Ascending aorta (tissue), 2 donors: Measurements from ENCODE around the gene FYB2. TPM values are rescaled to one million over a fixed set of nuclear protein-coding genes. Genes with fewer than 3 reads are reported as not detected.

ENCODE experiments used
- DNase-seq, 2 donors: peaks; one replicate each; pipeline ENCODE4 v3.0.0-alpha.2; 2019; ENCODE audit warnings: low spot score in 2 of 2
- H3K27ac ChIP-seq, 2 donors: fragments of 200-600 bp; sonication (generic); one replicate each; pipeline ENCODE4 v1.5.1; 2016 to 2017; ENCODE audit warnings: mild to moderate bottlenecking in 1 of 2
- H3K27me3 ChIP-seq: fragments of 200-600 bp; sonication (generic); one replicate; pipeline ENCODE4 v1.5.1; 2017
- H3K36me3 ChIP-seq, 2 donors: fragments of 200-600 bp; sonication (generic); one replicate each; pipeline ENCODE4 v1.5.1; 2016
- H3K4me1 ChIP-seq, 2 donors: fragments of 200-600 bp; sonication (generic); one replicate each; pipeline ENCODE4 v1.5.1; 2016 to 2017; ENCODE audit warnings: mild to moderate bottlenecking in 1 of 2
- H3K4me3 ChIP-seq, 2 donors: fragments of 200-600 bp; sonication (generic); one replicate each; pipeline ENCODE4 v1.5.1; 2016 to 2017; ENCODE audit warnings: mild to moderate bottlenecking in 1 of 2
- H3K9me3 ChIP-seq, 2 donors: fragments of 200-600 bp; sonication (generic); one replicate each; pipeline ENCODE4 v1.5.1; 2016
- intact Hi-C: fragments of 100-400 bp; cut with DNase I; formaldehyde crosslinking; loops from one replicate; pipeline ENCODE4 v1.15.1; 2023
- total RNA-seq: library from RNA; depleted of rRNA; stranded (reverse); fragments of >200 nt; gene quantifications from one replicate; pipeline ENCODE4 v1.1.0, GENCODE V29; 2016
- TF ChIP-seq, protein P1 (sequence below), 3 experiments: fragments of 200-600 bp in 2 of 3; fragments of 450-650 bp in 1 of 3; sonication (generic) in 2 of 3; IDR thresholded peaks; one replicate each; pipeline ENCODE4 v1.5.1; 2016 to 2019; ENCODE audit warnings: antibody characterized with exemption in 3 of 3, mild to moderate bottlenecking in 1 of 3, moderate library complexity in 1 of 3

FYB2 gene
- total RNA-seq, 1 donor from 2014 or later: not detected

DNA sequence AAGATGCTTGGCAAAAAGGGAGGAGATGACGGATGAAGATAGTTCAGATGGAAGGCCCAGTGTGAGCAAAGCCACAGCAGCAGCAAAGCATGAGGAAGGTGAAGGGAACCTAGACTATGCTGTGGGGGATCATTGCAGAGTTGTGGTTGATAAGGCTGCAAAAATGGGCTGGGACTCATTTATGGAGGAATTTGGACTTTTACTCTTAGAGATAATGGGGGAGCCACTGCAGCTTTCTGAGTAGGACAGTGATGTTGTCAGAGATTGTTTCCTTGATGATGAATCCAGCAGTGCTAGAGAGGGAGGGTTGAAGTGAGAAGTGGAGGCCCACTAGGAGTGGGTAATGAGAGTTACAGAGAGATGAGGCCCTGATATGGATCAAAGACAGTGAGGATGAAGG, 33.3 kb upstream of the FYB2 start:
- no peak overlapping the region for H3K4me3 ChIP-seq
- no peaks in the 10 kb centered on the region for H3K27me3 ChIP-seq
- no peaks in the 10 kb centered on the region for H3K9me3 ChIP-seq
- H3K27ac ChIP-seq: no peak overlapping the region
- no peak for DNase-seq
- intact Hi-C loops: no loop called here
- no peaks in the 10 kb centered on the region for H3K4me1 ChIP-seq
- TF ChIP-seq, protein P1, sequence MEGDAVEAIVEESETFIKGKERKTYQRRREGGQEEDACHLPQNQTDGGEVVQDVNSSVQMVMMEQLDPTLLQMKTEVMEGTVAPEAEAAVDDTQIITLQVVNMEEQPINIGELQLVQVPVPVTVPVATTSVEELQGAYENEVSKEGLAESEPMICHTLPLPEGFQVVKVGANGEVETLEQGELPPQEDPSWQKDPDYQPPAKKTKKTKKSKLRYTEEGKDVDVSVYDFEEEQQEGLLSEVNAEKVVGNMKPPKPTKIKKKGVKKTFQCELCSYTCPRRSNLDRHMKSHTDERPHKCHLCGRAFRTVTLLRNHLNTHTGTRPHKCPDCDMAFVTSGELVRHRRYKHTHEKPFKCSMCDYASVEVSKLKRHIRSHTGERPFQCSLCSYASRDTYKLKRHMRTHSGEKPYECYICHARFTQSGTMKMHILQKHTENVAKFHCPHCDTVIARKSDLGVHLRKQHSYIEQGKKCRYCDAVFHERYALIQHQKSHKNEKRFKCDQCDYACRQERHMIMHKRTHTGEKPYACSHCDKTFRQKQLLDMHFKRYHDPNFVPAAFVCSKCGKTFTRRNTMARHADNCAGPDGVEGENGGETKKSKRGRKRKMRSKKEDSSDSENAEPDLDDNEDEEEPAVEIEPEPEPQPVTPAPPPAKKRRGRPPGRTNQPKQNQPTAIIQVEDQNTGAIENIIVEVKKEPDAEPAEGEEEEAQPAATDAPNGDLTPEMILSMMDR (IDR thresholded peaks at IDR 0.05): no peak
- H3K36me3 ChIP-seq: no peaks in the 10 kb centered on the region

DNA sequence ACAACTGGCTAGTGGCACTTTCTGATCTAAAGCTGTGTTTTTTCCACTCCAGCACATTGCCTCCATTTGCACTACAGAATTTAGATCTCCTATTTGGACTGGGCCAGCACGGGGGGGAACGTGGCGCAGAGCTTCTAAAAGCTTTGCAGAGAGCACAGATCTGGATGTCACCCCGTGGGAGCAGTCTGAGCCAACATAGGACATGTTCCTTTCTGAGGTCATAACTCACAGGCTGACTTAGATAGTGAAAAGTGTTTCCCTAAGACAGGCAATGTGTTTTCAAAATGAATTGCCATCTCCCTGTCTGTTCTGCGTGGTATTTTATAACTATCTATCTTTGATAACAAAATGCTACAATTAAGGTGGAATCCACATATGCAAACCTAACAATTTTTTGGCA, 31.7 kb upstream of the FYB2 start:
- Histone ChIP-seq H3K27ac (no peak overlapping the region), H3K4me3 (no peak overlapping the region), H3K4me1 (no peaks in the 10 kb centered on the region), H3K27me3 (no peaks in the 10 kb centered on the region), H3K9me3 (no peaks in the 10 kb centered on the region), H3K36me3 (no peaks in the 10 kb centered on the region)
- DNase-seq: no peak
- intact Hi-C loops: no loop called here
- TF ChIP-seq, protein P1 (IDR thresholded peaks at IDR 0.05): no peak

DNA sequence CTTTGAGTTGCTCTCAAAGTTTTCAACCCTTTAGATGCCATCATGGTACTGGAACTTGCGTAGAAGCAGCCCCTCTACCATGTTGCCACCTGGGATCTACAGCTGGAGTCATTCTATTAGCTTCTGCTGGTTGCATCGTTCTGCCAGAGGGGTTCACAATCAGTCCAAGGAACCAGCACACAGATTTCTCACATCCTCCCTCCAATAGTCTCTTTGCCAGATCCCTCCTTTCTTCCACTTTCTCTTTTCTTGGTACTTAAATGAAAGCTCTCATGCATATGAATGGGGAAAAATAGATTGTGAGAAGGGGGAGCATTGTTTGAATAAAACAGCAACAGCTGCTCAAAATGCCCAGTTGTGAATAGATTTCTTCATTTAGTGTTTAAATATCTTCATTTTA, 31.2 kb upstream of the FYB2 start:
- no peaks in the 10 kb centered on the region for H3K36me3 ChIP-seq
- H3K4me3 ChIP-seq: no peak overlapping the region
- no peak overlapping the region for H3K27ac ChIP-seq
- intact Hi-C loops: no loop called here
- DNase-seq: no peak
- TF ChIP-seq, protein P1 (IDR thresholded peaks at IDR 0.05): no peak
- no peaks in the 10 kb centered on the region for H3K4me1 ChIP-seq
- H3K27me3 ChIP-seq: no peaks in the 10 kb centered on the region
- H3K9me3 ChIP-seq: no peaks in the 10 kb centered on the region

DNA sequence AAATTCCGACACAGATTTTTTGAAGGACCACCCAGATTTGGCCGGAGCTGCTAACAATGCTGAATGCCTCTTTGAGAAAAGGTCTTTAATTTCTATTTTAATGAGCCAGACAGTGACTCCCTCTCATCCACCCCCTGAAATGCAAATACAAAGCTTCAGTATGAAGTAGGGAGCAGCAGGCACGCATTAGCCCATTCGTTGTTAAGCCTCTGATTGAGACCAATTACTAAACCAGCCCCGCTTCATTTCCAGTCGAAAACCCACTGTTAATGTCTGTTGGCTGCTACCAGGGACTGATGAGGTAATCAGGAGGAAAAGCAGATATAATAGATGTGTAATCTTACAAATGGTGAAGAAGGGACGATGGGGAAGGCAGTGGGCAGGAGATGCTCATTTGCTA, 30.5 kb upstream of the FYB2 start:
- Histone ChIP-seq H3K9me3 (no peaks in the 10 kb centered on the region), H3K27ac (no peak overlapping the region), H3K27me3 (no peaks in the 10 kb centered on the region), H3K36me3 (no peaks in the 10 kb centered on the region), H3K4me1 (no peaks in the 10 kb centered on the region), H3K4me3 (no peak overlapping the region)
- DNase-seq: no peak
- TF ChIP-seq, protein P1 (IDR thresholded peaks at IDR 0.05): no peak
- intact Hi-C loops: no loop called here

DNA sequence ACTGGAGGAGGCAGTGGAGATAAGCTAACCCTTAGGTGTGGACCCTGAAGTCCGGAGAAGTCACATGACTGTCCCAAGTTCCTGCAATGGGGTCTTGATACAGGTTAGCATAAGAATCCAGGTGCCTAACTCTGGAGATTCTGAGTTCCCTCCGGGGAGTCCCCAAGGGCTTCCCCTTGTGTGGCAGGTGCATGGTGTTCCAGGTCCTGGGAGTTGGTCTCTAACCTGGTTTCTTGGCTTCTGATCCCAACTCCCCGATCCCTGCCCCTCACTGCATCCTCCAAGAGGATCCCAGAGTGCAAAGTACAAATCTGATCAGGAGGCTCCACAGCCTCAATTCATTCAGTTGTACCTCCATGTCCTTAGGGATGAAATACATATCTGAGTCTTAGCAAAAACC, 26.1 kb upstream of the FYB2 start:
- H3K36me3 ChIP-seq: no peaks in the 10 kb centered on the region
- no peak overlapping the region for H3K4me3 ChIP-seq

More for the DNA sequence above, 26.1 kb upstream of the FYB2 start:
- Histone ChIP-seq H3K27me3 (no peaks in the 10 kb centered on the region), H3K4me1 (no peaks in the 10 kb centered on the region), H3K9me3 (no peaks in the 10 kb centered on the region), H3K27ac (no peak overlapping the region)
- no peak for DNase-seq
- TF ChIP-seq, protein P1 (IDR thresholded peaks at IDR 0.05): no peak
- intact Hi-C loops: no loop called here
